Measurements from ENCODE around the gene GAPDHS. TPM values are rescaled to one million over a fixed set of nuclear protein-coding genes. Genes with fewer than 3 reads are reported as not detected.

The GAPDHS gene
- total and polyA plus RNA-seq, 2 of the 13 experiments (the other 11 are each of a cell fraction or from before 2014, with no cell fraction given) = not detected

- 0% methylated on average over 1 of the region's 1 CpG for WGBS (ENCODE audit: low lambda C conversion rate)
- H2AFZ ChIP-seq (ENCODE audit: low read length) = no peak overlapping the region
- no peak overlapping the region for H3K27ac ChIP-seq (ENCODE audit: extremely low read length, insufficient read depth, low read length)
- H3K27me3 ChIP-seq (ENCODE audit: control insufficient read depth in 1 of 2, insufficient read depth in 2 of 2, low read length in 2 of 2) = peaks cover 1 to 9% of the 10 kb centered on the region in 2 experiments; a peak in 4 of 5 replicates
- H3K4me3 ChIP-seq (replicated peaks in 1 of 3; ENCODE audit: insufficient read depth in 1 of 3, low read depth in 2 of 3, low read length in 3 of 3) = no peak overlapping the region
- no TSS peak for BruUV-seq (replicated peaks)
- H3K9ac ChIP-seq (ENCODE audit: insufficient read depth, low read depth, low read length) = no peak overlapping the region
- FAIRE-seq = no peak
- H3K79me2 ChIP-seq (ENCODE audit: insufficient read depth, low read length) = no peaks in the 10 kb centered on the region
- no peak overlapping the region for H3K4me2 ChIP-seq (ENCODE audit: low read depth, low read length)
- H3K36me3 ChIP-seq (replicated peaks in 1 of 2; ENCODE audit: control insufficient read depth in 1 of 2, insufficient read depth in 2 of 2, low read length in 2 of 2) = no peaks in the 10 kb centered on the region
- no peak for DNase-seq (ENCODE audit: low spot score)
- H3K4me1 ChIP-seq (ENCODE audit: insufficient read depth, low read length) = no peaks in the 10 kb centered on the region
- no peaks in the 10 kb centered on the region for H4K20me1 ChIP-seq (ENCODE audit: insufficient read depth, low read length)
- ATAC-seq = no peak
- in situ Hi-C loops (cut with HindIII; ENCODE audit: extremely low pct_ligation_motif_present, low pct_unique_long_range_greater_than_20kb) = no loop called here
- intact Hi-C loops (cut with micrococcal nuclease; ENCODE audit: unreplicated experiment) = no loop called here
- POLR2A ChIA-PET = no interaction called here
- CTCF ChIA-PET (ENCODE audit: low intra/inter-chr PET ratio, low total read pairs) = no interaction called here
- H3K9me3 ChIP-seq (ENCODE audit: low read length) = no peaks in the 10 kb centered on the region
- TF ChIP-seq CBX5 (CRISPR knock-in tag; IDR thresholded peaks at IDR 0.05; ENCODE audit: borderline replicate concordance) (no peak), SSRP1 (CRISPR knock-in tag; IDR thresholded peaks at IDR 0.05) (no peak), ZFP36L1 (CRISPR knock-in tag; IDR thresholded peaks at IDR 0.05) (no peak), ZNF281 (CRISPR knock-in tag; IDR thresholded peaks at IDR 0.05; ENCODE audit: borderline replicate concordance) (no peak), TBX2 (CRISPR knock-in tag; IDR thresholded peaks at IDR 0.05; ENCODE audit: borderline replicate concordance) (no peak), PAX8 (CRISPR knock-in tag; IDR thresholded peaks at IDR 0.05; ENCODE audit: borderline replicate concordance) (no peak), NFRKB (IDR thresholded peaks at IDR 0.05) (no peak), GZF1 (CRISPR knock-in tag; IDR thresholded peaks at IDR 0.05) (no peak), ARNTL (CRISPR knock-in tag; IDR thresholded peaks at IDR 0.05) (no peak), ZIK1 (CRISPR knock-in tag; IDR thresholded peaks at IDR 0.05; ENCODE audit: borderline replicate concordance, low read depth) (no peak), SYNCRIP (IDR thresholded peaks at IDR 0.05; ENCODE audit: insufficient read depth, low read depth, low read length) (no peak), TEAD2 (CRISPR knock-in tag; IDR thresholded peaks at IDR 0.05) (no peak), ZNF543 (CRISPR knock-in tag; IDR thresholded peaks at IDR 0.05) (no peak), TFAP4 (IDR thresholded peaks at IDR 0.05; ENCODE audit: borderline replicate concordance, low read depth) (no peak)
- TF ChIP-seq, protein P1, sequence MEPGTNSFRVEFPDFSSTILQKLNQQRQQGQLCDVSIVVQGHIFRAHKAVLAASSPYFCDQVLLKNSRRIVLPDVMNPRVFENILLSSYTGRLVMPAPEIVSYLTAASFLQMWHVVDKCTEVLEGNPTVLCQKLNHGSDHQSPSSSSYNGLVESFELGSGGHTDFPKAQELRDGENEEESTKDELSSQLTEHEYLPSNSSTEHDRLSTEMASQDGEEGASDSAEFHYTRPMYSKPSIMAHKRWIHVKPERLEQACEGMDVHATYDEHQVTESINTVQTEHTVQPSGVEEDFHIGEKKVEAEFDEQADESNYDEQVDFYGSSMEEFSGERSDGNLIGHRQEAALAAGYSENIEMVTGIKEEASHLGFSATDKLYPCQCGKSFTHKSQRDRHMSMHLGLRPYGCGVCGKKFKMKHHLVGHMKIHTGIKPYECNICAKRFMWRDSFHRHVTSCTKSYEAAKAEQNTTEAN (CRISPR knock-in tag; conservative IDR thresholded peaks at IDR 0.05) = no peak
Observed at GRCh38 chr19:35587321-35587720, 54.1 kb downstream of the GAPDHS start.
